Keratinocyte (primary cell): Measurements from ENCODE around the gene ANKRD28. TPM values are rescaled to one million over a fixed set of nuclear protein-coding genes. Genes with fewer than 3 reads are reported as not detected.
"Not testable (repeated sequence)": the region's sequence is repeated elsewhere in the genome, so short reads cannot be mapped to it uniquely, and the experiment has no call there.

ENCODE experiments used
- DNase-seq: peaks from one replicate; pipeline ENCODE4 v3.0.0-alpha.2; 2011; ENCODE audit warnings: low read depth, missing footprints, low spot score
- FAIRE-seq: peaks from 2 replicates; lab custom pipeline; 2011; peaks lifted over from hg19 to GRCh38; lab: Jason Lieb, UNC
- H2AFZ ChIP-seq: 2 replicates; pipeline ENCODE4 v1.6.0; 2012; ENCODE audit warnings: low read length, control low read depth, inconsistent platforms; ENCODE audit not compliant: control insufficient read depth
- H3K27ac ChIP-seq: 2 replicates; pipeline ENCODE4 v1.5.1; 2011; ENCODE audit warnings: low read length; ENCODE audit not compliant: control insufficient read depth, insufficient read depth
- H3K27me3 ChIP-seq: 3 replicates; pipeline ENCODE4 v1.6.0; 2011; ENCODE audit warnings: low read length; ENCODE audit not compliant: control insufficient read depth, insufficient read depth; ENCODE audit errors: extremely low read depth
- H3K36me3 ChIP-seq, 2 experiments: 2 replicates in 1 of 2; 3 replicates in 1 of 2; pipeline ENCODE4 v1.5.1; 2011; ENCODE audit warnings: low read length in 2 of 2, mild to moderate bottlenecking in 1 of 2; ENCODE audit not compliant: control insufficient read depth in 2 of 2, insufficient read depth in 2 of 2; ENCODE audit errors: extremely low read depth in 1 of 2
- H3K4me1 ChIP-seq: 3 replicates; pipeline ENCODE4 v1.5.1; 2011; ENCODE audit warnings: low read length; ENCODE audit not compliant: control insufficient read depth, insufficient read depth; ENCODE audit errors: extremely low read depth
- H3K4me2 ChIP-seq: 3 replicates; pipeline ENCODE4 v1.6.0; 2011; ENCODE audit warnings: low read depth, low read length; ENCODE audit not compliant: control insufficient read depth, insufficient read depth; ENCODE audit errors: extremely low read depth
- H3K4me3 ChIP-seq, 3 experiments: fragments of 200-600 bp in 1 of 3; sonication (generic) in 1 of 3; 2 replicates in 2 of 3; 3 replicates in 1 of 3; pipeline ENCODE4 v1.5.1; 2011 to 2016; ENCODE audit warnings: low read length in 3 of 3, mild to moderate bottlenecking in 3 of 3, control low read depth in 2 of 3, inconsistent platforms in 1 of 3, low read depth in 1 of 3, mixed read lengths in 1 of 3, mixed run types in 1 of 3, moderate library complexity in 1 of 3; ENCODE audit not compliant: control insufficient read depth in 2 of 3, insufficient read depth in 2 of 3; ENCODE audit errors: extremely low read depth in 1 of 3
- H3K79me2 ChIP-seq: 2 replicates; pipeline ENCODE4 v1.6.0; 2012; ENCODE audit warnings: low read length; ENCODE audit not compliant: control insufficient read depth, insufficient read depth
- H3K9ac ChIP-seq: 3 replicates; pipeline ENCODE4 v1.6.0; 2011; ENCODE audit warnings: low read length; ENCODE audit not compliant: control insufficient read depth, insufficient read depth; ENCODE audit errors: extremely low read depth
- H3K9me1 ChIP-seq: 3 replicates; pipeline ENCODE4 v1.6.0; 2011; ENCODE audit warnings: low read length; ENCODE audit not compliant: control insufficient read depth, insufficient read depth; ENCODE audit errors: extremely low read depth
- H3K9me3 ChIP-seq: 2 replicates; pipeline ENCODE4 v1.5.1; 2012; ENCODE audit warnings: low read depth, low read length; ENCODE audit not compliant: control insufficient read depth
- H4K20me1 ChIP-seq: 3 replicates; pipeline ENCODE4 v1.6.0; 2011; ENCODE audit warnings: low read length; ENCODE audit not compliant: control insufficient read depth, insufficient read depth; ENCODE audit errors: extremely low read depth
- EZH2 ChIP-seq: IDR thresholded peaks from one replicate; pipeline ENCODE4 v1.6.1; 2012; ENCODE audit warnings: inconsistent platforms, mild to moderate bottlenecking, low read length, moderate library complexity
- dilution Hi-C: fragments of 300-500 bp; cut with MboI; formaldehyde crosslinking; loops from one replicate; pipeline ENCODE4 v1.7.0; 2020; ENCODE audit warnings: low sequenced_read_pairs; ENCODE audit not compliant: extremely low pct_ligation_motif_present
- polyA plus RNA-seq, 5 experiments: library from polyadenylated mRNA; depleted of rRNA in 3 of 5; stranded (reverse) in 3 of 5; stranded (forward) in 1 of 5; unstranded in 1 of 5; fragments of >200 nt; gene quantifications; 1 replicate in 1 of 5; 2 replicates in 3 of 5; 3 replicates in 1 of 5; pipeline versions ENCODE4 v1.2.1 to v1.2.3, GENCODE V29; 2011 to 2012; ENCODE audit warnings: missing spikeins in 2 of 5, low read depth in 1 of 5, low replicate concordance in 1 of 5
- TF ChIP-seq, protein P1 (sequence below), 3 experiments: IDR thresholded peaks in 1 of 3; conservative IDR thresholded peaks in 1 of 3; optimal IDR thresholded peaks in 1 of 3; 2 replicates in 2 of 3; 3 replicates in 1 of 3; pipeline versions ENCODE3 to v1.5.1; 2011; ENCODE audit warnings: low read length in 3 of 3, mild to moderate bottlenecking in 3 of 3, moderate library complexity in 2 of 3, control low read depth in 1 of 3, inconsistent platforms in 1 of 3; ENCODE audit not compliant: insufficient read depth in 2 of 3; ENCODE audit errors: extremely low read depth in 1 of 3

ANKRD28 gene
- polyA plus RNA-seq, 1 donor (not counting 4 experiments of a cell fraction or from before 2014, with no cell fraction given) = 32.7 TPM

DNA sequence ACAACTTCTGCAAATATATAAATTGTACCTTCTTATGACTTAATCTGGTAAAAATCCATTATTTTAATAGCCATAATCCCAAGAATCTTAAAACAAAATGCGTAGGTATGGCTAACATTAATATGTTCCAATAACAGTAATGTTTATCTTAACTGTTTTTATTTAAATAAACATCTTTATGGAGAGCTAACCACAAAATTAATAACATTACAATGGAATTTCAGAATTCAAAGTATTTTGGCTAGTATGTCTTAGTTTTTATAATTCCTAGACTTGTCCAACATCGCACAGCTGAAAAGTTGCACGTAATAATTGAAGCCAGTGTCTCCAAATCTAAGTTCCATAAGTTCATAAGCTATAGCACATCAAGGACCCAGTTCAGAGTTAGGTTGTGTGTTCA, 47.6 kb downstream of the ANKRD28 start:
- dilution Hi-C loops = no loop called here
- no peak for FAIRE-seq
- no peak for TF ChIP-seq EZH2
- TF ChIP-seq, protein P1, sequence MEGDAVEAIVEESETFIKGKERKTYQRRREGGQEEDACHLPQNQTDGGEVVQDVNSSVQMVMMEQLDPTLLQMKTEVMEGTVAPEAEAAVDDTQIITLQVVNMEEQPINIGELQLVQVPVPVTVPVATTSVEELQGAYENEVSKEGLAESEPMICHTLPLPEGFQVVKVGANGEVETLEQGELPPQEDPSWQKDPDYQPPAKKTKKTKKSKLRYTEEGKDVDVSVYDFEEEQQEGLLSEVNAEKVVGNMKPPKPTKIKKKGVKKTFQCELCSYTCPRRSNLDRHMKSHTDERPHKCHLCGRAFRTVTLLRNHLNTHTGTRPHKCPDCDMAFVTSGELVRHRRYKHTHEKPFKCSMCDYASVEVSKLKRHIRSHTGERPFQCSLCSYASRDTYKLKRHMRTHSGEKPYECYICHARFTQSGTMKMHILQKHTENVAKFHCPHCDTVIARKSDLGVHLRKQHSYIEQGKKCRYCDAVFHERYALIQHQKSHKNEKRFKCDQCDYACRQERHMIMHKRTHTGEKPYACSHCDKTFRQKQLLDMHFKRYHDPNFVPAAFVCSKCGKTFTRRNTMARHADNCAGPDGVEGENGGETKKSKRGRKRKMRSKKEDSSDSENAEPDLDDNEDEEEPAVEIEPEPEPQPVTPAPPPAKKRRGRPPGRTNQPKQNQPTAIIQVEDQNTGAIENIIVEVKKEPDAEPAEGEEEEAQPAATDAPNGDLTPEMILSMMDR (optimal IDR thresholded peaks at IDR 0.05 in 1 of 3, IDR thresholded peaks at IDR 0.05 in 1 of 3, conservative IDR thresholded peaks at IDR 0.05 in 1 of 3; ENCODE audit: extremely low read depth in 1 of 3, insufficient read depth in 2 of 3, low read length in 3 of 3) = no peak

DNA sequence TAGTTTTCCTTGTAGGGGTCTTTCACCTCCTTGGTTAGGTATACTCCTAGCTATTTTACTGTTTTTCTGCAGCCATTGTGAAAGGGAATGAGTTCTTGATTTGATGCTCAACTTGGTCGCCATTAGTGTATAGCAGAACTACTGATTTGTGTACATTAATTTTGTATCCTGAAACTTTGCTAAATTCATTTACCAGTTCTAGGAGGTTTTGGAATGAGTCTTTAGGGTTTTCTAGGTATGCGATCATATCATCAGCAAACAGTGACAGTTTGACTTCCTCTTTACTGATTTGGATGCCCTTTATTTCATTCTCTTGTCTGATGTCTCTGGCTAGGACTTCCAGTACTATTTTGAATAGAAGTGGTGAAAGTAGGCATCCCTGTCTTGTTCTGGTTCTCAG, 51.9 kb downstream of the ANKRD28 start:
- DNase-seq, H3K9me1 ChIP-seq, H3K4me2 ChIP-seq, H3K4me3 ChIP-seq, H3K79me2 ChIP-seq, H3K9ac ChIP-seq, H3K27ac ChIP-seq, FAIRE-seq, H4K20me1 ChIP-seq, H3K4me1 ChIP-seq, dilution Hi-C loops, H3K27me3 ChIP-seq, H3K36me3 ChIP-seq, H3K9me3 ChIP-seq, H2AFZ ChIP-seq: not testable (repeated sequence)

More for the DNA sequence above, 47.6 kb downstream of the ANKRD28 start:
- Histone ChIP-seq H4K20me1 (no peaks in the 10 kb centered on the region), H3K9me3 (no peaks in the 10 kb centered on the region), H3K9me1 (no peaks in the 10 kb centered on the region), H3K4me1 (peaks cover 11% of the 10 kb centered on the region), H2AFZ (no peak overlapping the region), H3K36me3 (peaks cover 0 to 3% of the 10 kb centered on the region in 2 experiments), H3K79me2 (peaks cover 5% of the 10 kb centered on the region), H3K4me2 (no peak overlapping the region), H3K9ac (no peak overlapping the region), H3K27me3 (no peaks in the 10 kb centered on the region), H3K4me3 (no peak overlapping the region), H3K27ac (no peak overlapping the region)
- no peak for DNase-seq

DNA sequence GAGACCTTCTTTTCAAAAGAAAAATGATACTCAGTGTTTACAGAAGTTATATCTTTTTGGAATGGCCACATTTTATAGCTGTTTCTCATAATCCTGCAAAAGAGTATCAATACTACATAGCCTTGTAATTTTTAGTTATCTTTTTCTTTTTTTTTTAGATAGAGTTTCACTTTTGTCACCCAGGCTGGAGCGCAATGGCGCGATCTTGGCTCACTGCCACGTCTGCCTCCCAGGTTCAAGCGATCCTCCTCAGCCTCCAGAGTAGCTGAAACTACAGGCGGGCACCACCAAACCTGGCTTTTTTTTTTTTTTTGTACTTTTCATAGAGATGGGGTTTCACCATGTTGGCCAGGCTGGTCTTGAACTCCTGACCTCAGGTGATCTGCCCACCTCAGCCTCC, 53.6 kb downstream of the ANKRD28 start:
- Histone ChIP-seq H3K9me1 (no peaks in the 10 kb centered on the region), H3K9ac (no peak overlapping the region), H3K4me1 (no peaks in the 10 kb centered on the region), H3K4me3 (no peak overlapping the region), H3K36me3 (no peaks in the 10 kb centered on the region), H4K20me1 (no peaks in the 10 kb centered on the region), H2AFZ (no peak overlapping the region), H3K4me2 (no peak overlapping the region), H3K79me2 (no peaks in the 10 kb centered on the region), H3K27ac (no peak overlapping the region), H3K27me3 (no peaks in the 10 kb centered on the region), H3K9me3 (no peaks in the 10 kb centered on the region)
- dilution Hi-C loops = no loop called here
- TF ChIP-seq, protein P1 (optimal IDR thresholded peaks at IDR 0.05 in 1 of 3, IDR thresholded peaks at IDR 0.05 in 1 of 3, conservative IDR thresholded peaks at IDR 0.05 in 1 of 3; ENCODE audit: extremely low read depth in 1 of 3, insufficient read depth in 2 of 3, low read length in 3 of 3) = no peak
- TF ChIP-seq EZH2 = no peak
- DNase-seq (no peak), FAIRE-seq (no peak)
